ENCODE measurements around the gene MSI1.
A peak's percentile ranks its signal among the peaks of the same experiment; 100 is the strongest.
"Not testable (repeated sequence)": the region's sequence is repeated elsewhere in the genome, so short reads cannot be mapped to it uniquely, and the experiment has no call there.

MSI1 gene

GRCh38 chr12:120352117-120352516 lies 16.8 kb downstream of the MSI1 start:
- no peak overlapping the region for H3K27ac ChIP-seq (ENCODE audit: low read depth, low read length)
- H3K4me1 ChIP-seq (ENCODE audit: insufficient read depth, low read length): no peaks in the 10 kb centered on the region
- no peaks in the 10 kb centered on the region for H3K9me3 ChIP-seq (ENCODE audit: insufficient read depth, low read depth, low read length)
- H3K36me3 ChIP-seq (ENCODE audit: insufficient read depth, low read length): peaks cover 75% of the 10 kb centered on the region
- no peak overlapping the region for H3K4me3 ChIP-seq (ENCODE audit: low read length)
- no peaks in the 10 kb centered on the region for H3K27me3 ChIP-seq (ENCODE audit: insufficient read depth, low read length)
- WGBS: 91% methylated on average over 4 of the region's 5 CpGs
- no peak overlapping the region for H3K9ac ChIP-seq (ENCODE audit: low read depth, low read length)

GRCh38 chr12:120350576-120351350 lies 18.2 kb downstream of the MSI1 start:
- H3K4me1 ChIP-seq (ENCODE audit: insufficient read depth, low read length): no peaks in the 10 kb centered on the region
- H3K36me3 ChIP-seq (ENCODE audit: insufficient read depth, low read length): peaks cover 73% of the 10 kb centered on the region
- H3K9ac ChIP-seq (ENCODE audit: low read depth, low read length): no peak overlapping the region
- WGBS: 95% methylated on average over 19 of the region's 19 CpGs
- H3K9me3 ChIP-seq (ENCODE audit: insufficient read depth, low read depth, low read length): no peaks in the 10 kb centered on the region
- H3K27me3 ChIP-seq (ENCODE audit: insufficient read depth, low read length): no peaks in the 10 kb centered on the region
- H3K4me3 ChIP-seq (ENCODE audit: low read length): no peak overlapping the region
- H3K27ac ChIP-seq (ENCODE audit: low read depth, low read length): no peak overlapping the region

GRCh38 chr12:120347766-120348165 lies 21.2 kb downstream of the MSI1 start:
- Histone ChIP-seq H3K9me3 (ENCODE audit: insufficient read depth, low read depth, low read length) (no peaks in the 10 kb centered on the region), H3K4me3 (ENCODE audit: low read length) (no peak overlapping the region), H3K27ac (ENCODE audit: low read depth, low read length) (no peak overlapping the region), H3K9ac (ENCODE audit: low read depth, low read length) (no peak overlapping the region), H3K27me3 (ENCODE audit: insufficient read depth, low read length) (no peaks in the 10 kb centered on the region), H3K36me3 (ENCODE audit: insufficient read depth, low read length) (peaks cover 72% of the 10 kb centered on the region), H3K4me1 (ENCODE audit: insufficient read depth, low read length) (no peaks in the 10 kb centered on the region)
- WGBS: 96% methylated on average over 11 of the region's 11 CpGs

GRCh38 chr12:120346681-120347080 lies 22.3 kb downstream of the MSI1 start:
- Histone ChIP-seq H3K27ac (ENCODE audit: low read depth, low read length) (no peak overlapping the region), H3K9me3 (ENCODE audit: insufficient read depth, low read depth, low read length) (no peaks in the 10 kb centered on the region), H3K27me3 (ENCODE audit: insufficient read depth, low read length) (no peaks in the 10 kb centered on the region), H3K9ac (ENCODE audit: low read depth, low read length) (no peak overlapping the region), H3K4me3 (ENCODE audit: low read length) (no peak overlapping the region), H3K36me3 (ENCODE audit: insufficient read depth, low read length) (peaks cover 64% of the 10 kb centered on the region), H3K4me1 (ENCODE audit: insufficient read depth, low read length) (no peaks in the 10 kb centered on the region)
- 97% methylated on average over 7 of the region's 7 CpGs for WGBS

- Histone ChIP-seq H3K27ac (ENCODE audit: low read depth, low read length) (no peak overlapping the region), H3K27me3 (ENCODE audit: insufficient read depth, low read length) (no peaks in the 10 kb centered on the region), H3K4me1 (ENCODE audit: insufficient read depth, low read length) (no peaks in the 10 kb centered on the region), H3K9ac (ENCODE audit: low read depth, low read length) (no peak overlapping the region), H3K36me3 (ENCODE audit: insufficient read depth, low read length) (peaks cover 59% of the 10 kb centered on the region), H3K9me3 (ENCODE audit: insufficient read depth, low read depth, low read length) (no peaks in the 10 kb centered on the region), H3K4me3 (ENCODE audit: low read length) (no peak overlapping the region)
- WGBS: 93% methylated on average over 15 of the region's 15 CpGs
Observed at GRCh38 chr12:120346031-120346430, 22.9 kb downstream of the MSI1 start.

GRCh38 chr12:120343692-120344091 lies 25.3 kb downstream of the MSI1 start:
- H3K27ac ChIP-seq (ENCODE audit: low read depth, low read length): no peak overlapping the region
- no peaks in the 10 kb centered on the region for H3K4me1 ChIP-seq (ENCODE audit: insufficient read depth, low read length)
- no peaks in the 10 kb centered on the region for H3K27me3 ChIP-seq (ENCODE audit: insufficient read depth, low read length)
- WGBS: 94% methylated on average over 8 of the region's 8 CpGs
- H3K9me3 ChIP-seq (ENCODE audit: insufficient read depth, low read depth, low read length): no peaks in the 10 kb centered on the region
- peaks cover 44% of the 10 kb centered on the region for H3K36me3 ChIP-seq (ENCODE audit: insufficient read depth, low read length)
- no peak overlapping the region for H3K9ac ChIP-seq (ENCODE audit: low read depth, low read length)
- H3K4me3 ChIP-seq (ENCODE audit: low read length): no peak overlapping the region

GRCh38 chr12:120343039-120343537 lies 25.9 kb downstream of the MSI1 start:
- H3K9me3 ChIP-seq (ENCODE audit: insufficient read depth, low read depth, low read length): no peaks in the 10 kb centered on the region
- WGBS: 79% methylated on average over 10 of the region's 10 CpGs
- H3K4me3 ChIP-seq (ENCODE audit: low read length): no peak overlapping the region
- no peak overlapping the region for H3K9ac ChIP-seq (ENCODE audit: low read depth, low read length)
- H3K27ac ChIP-seq (ENCODE audit: low read depth, low read length): no peak overlapping the region
- no peaks in the 10 kb centered on the region for H3K4me1 ChIP-seq (ENCODE audit: insufficient read depth, low read length)
- peaks cover 42% of the 10 kb centered on the region for H3K36me3 ChIP-seq (ENCODE audit: insufficient read depth, low read length)
- H3K27me3 ChIP-seq (ENCODE audit: insufficient read depth, low read length): no peaks in the 10 kb centered on the region

GRCh38 chr12:120342175-120343038 lies 26.6 kb downstream of the MSI1 start:
- H3K27me3 ChIP-seq (ENCODE audit: insufficient read depth, low read length): no peaks in the 10 kb centered on the region
- no peak overlapping the region for H3K9ac ChIP-seq (ENCODE audit: low read depth, low read length)
- H3K4me1 ChIP-seq (ENCODE audit: insufficient read depth, low read length): no peaks in the 10 kb centered on the region
- 69% methylated on average over 26 of the region's 30 CpGs for WGBS
- peak overlapping the region; percentile 30; the same call in 1 of the 2 replicates for H3K27ac ChIP-seq (ENCODE audit: low read depth, low read length)
- H3K4me3 ChIP-seq (ENCODE audit: low read length): no peak overlapping the region
- peaks cover 35% of the 10 kb centered on the region for H3K36me3 ChIP-seq (ENCODE audit: insufficient read depth, low read length)
- peaks cover 7% of the 10 kb centered on the region for H3K9me3 ChIP-seq (ENCODE audit: insufficient read depth, low read depth, low read length)

GRCh38 chr12:120339256-120339655 lies 29.7 kb downstream of the MSI1 start:
- 96% methylated on average over 4 of the region's 4 CpGs for WGBS
- no peak overlapping the region for H3K4me3 ChIP-seq (ENCODE audit: low read length)
- H3K9ac ChIP-seq (ENCODE audit: low read depth, low read length): no peak overlapping the region
- no peaks in the 10 kb centered on the region for H3K27me3 ChIP-seq (ENCODE audit: insufficient read depth, low read length)
- peaks cover 23% of the 10 kb centered on the region for H3K9me3 ChIP-seq (ENCODE audit: insufficient read depth, low read depth, low read length)
- peaks cover 13% of the 10 kb centered on the region for H3K36me3 ChIP-seq (ENCODE audit: insufficient read depth, low read length)
- no peaks in the 10 kb centered on the region for H3K4me1 ChIP-seq (ENCODE audit: insufficient read depth, low read length)
- no peak overlapping the region for H3K27ac ChIP-seq (ENCODE audit: low read depth, low read length)

GRCh38 chr12:120337730-120338129 lies 31.2 kb downstream of the MSI1 start:
- Histone ChIP-seq H3K4me1 (ENCODE audit: insufficient read depth, low read length) (no peaks in the 10 kb centered on the region), H3K27ac (ENCODE audit: low read depth, low read length) (no peak overlapping the region), H3K27me3 (ENCODE audit: insufficient read depth, low read length) (no peaks in the 10 kb centered on the region), H3K4me3 (ENCODE audit: low read length) (no peak overlapping the region), H3K9me3 (ENCODE audit: insufficient read depth, low read depth, low read length) (peaks cover 23% of the 10 kb centered on the region), H3K36me3 (ENCODE audit: insufficient read depth, low read length) (no peaks in the 10 kb centered on the region), H3K9ac (ENCODE audit: low read depth, low read length) (no peak overlapping the region)
- 83% methylated on average over 2 of the region's 2 CpGs for WGBS

GRCh38 chr12:120336392-120336791 lies 32.6 kb downstream of the MSI1 start:
- H3K9me3 ChIP-seq (ENCODE audit: insufficient read depth, low read depth, low read length): peaks cover 23% of the 10 kb centered on the region
- H3K4me1 ChIP-seq (ENCODE audit: insufficient read depth, low read length); H3K4me3 ChIP-seq (ENCODE audit: low read length); H3K9ac ChIP-seq (ENCODE audit: low read depth, low read length); H3K27ac ChIP-seq (ENCODE audit: low read depth, low read length); H3K36me3 ChIP-seq (ENCODE audit: insufficient read depth, low read length); H3K27me3 ChIP-seq (ENCODE audit: insufficient read depth, low read length): not testable (repeated sequence)
- WGBS: 100% methylated on average over 2 of the region's 2 CpGs
